Measurements from ENCODE around the gene MARVELD2. TPM values are rescaled to one million over a fixed set of nuclear protein-coding genes. Genes with fewer than 3 reads are reported as not detected.

MARVELD2 gene
- total RNA-seq, 2 donors from 2014 or later = 0.14 to 0.56 TPM

GRCh38 chr5:69492391-69492922, 77.5 kb downstream of the MARVELD2 start, which contains the start of gene OCLN:
Gene OCLN, plus strand, starts transcription at chr5:69492790. Its CDS starts 11,455 bp downstream, at chr5:69504245.
- DNase-seq (ENCODE audit: low spot score) (no peak), ATAC-seq (peak; percentile 50 to 54)
- no peak within 1 kb of the TSS for H3K27ac Mint-ChIP-seq
- peak within 1 kb of the TSS; percentile 36 for H3K4me3 Mint-ChIP-seq
- H3K9me3 Mint-ChIP-seq = no peaks in the 10 kb centered on the region
- no peaks in the 10 kb centered on the region for H3K36me3 Mint-ChIP-seq
- peaks cover 27 to 40% of the 10 kb centered on the region in 2 donors for H3K27me3 Mint-ChIP-seq
- H3K4me1 Mint-ChIP-seq (ENCODE audit: low read depth in 2 of 2) = no peaks in the 10 kb centered on the region

DNA sequence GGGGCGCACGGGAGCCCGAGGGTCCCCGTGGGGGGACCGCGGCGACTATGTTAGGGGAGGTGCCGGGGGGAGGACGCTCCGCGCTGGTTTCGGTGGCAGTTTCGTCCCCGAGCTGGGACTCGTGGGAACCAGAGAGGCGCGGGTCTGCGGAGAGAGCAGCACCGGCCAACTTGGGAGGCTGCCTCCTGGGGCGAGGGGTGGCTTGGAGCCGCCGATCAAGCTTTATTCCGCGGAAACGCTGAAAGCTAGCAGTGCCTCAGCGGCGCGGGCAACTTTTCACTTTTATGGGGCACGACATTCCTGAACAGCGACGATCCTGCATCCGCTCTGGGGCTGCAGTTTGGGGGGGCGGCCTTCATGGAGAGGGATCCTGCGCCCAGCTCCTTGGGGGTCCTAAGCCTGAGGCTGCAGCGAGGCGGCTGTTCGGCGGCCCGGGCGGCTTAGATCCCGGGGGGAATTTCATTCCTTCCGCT, 78.0 kb downstream of the MARVELD2 start:
- no peaks in the 10 kb centered on the region for H3K9me3 Mint-ChIP-seq
- ATAC-seq (peak; percentile 41 to 58), DNase-seq (ENCODE audit: low spot score) (no peak)
- no peaks in the 10 kb centered on the region for H3K36me3 Mint-ChIP-seq
- peaks cover 27 to 40% of the 10 kb centered on the region in 2 donors for H3K27me3 Mint-ChIP-seq
- H3K4me1 Mint-ChIP-seq (ENCODE audit: low read depth in 2 of 2) = no peaks in the 10 kb centered on the region
- H3K4me3 Mint-ChIP-seq = peak overlapping the region; percentile 36
- no peak overlapping the region for H3K27ac Mint-ChIP-seq

- H3K27ac Mint-ChIP-seq = no peak overlapping the region
- no peaks in the 10 kb centered on the region for H3K4me1 Mint-ChIP-seq (ENCODE audit: low read depth in 2 of 2)
- H3K4me3 Mint-ChIP-seq = peak overlapping the region; percentile 36
- ATAC-seq = peak; percentile 51 to 58
- DNase-seq (ENCODE audit: low spot score) = no peak
- no peaks in the 10 kb centered on the region for H3K36me3 Mint-ChIP-seq
- H3K27me3 Mint-ChIP-seq = peaks cover 27 to 40% of the 10 kb centered on the region in 2 donors
- no peaks in the 10 kb centered on the region for H3K9me3 Mint-ChIP-seq
These were observed 78.6 kb downstream of the MARVELD2 start for GRCh38 chr5:69493396-69494133.

Other genes with a start within 250 kb of the MARVELD2 start
- 100 to 1,000 TPM; 114 to 163 TPM for gene CCNB1, start 248.0 kb upstream of the MARVELD2 start, total RNA-seq
- gene CENPH, start 225.5 kb upstream of the MARVELD2 start, total RNA-seq = 10 to 100 TPM; 17.1 to 34.9 TPM
- gene CDK7, start 180.2 kb upstream of the MARVELD2 start, total RNA-seq = 10 to 100 TPM; 37.9 to 57.5 TPM
- gene CCDC125, start 82.3 kb upstream of the MARVELD2 start, total RNA-seq = 10 to 100 TPM; 10.4 to 14.3 TPM
- gene AK6, start 45.6 kb upstream of the MARVELD2 start, total RNA-seq = 10 to 100 TPM; 40.5 to 41.4 TPM
- gene TAF9, start 45.6 kb upstream of the MARVELD2 start, total RNA-seq = 10 to 100 TPM; 38.9 to 51.0 TPM
- 10 to 100 TPM; 22.1 to 24.1 TPM for gene RAD17, start 45.3 kb upstream of the MARVELD2 start, total RNA-seq
- gene OCLN, start 77.7 kb downstream of the MARVELD2 start, total RNA-seq = under 1 TPM; 0.48 to 0.67 TPM
- gene GTF2H2C, start 145.1 kb downstream of the MARVELD2 start, total RNA-seq = 10 to 100 TPM; 37.2 to 54.2 TPM